ENCODE measurements around the gene GTF3C2.

GTF3C2 gene

DNA sequence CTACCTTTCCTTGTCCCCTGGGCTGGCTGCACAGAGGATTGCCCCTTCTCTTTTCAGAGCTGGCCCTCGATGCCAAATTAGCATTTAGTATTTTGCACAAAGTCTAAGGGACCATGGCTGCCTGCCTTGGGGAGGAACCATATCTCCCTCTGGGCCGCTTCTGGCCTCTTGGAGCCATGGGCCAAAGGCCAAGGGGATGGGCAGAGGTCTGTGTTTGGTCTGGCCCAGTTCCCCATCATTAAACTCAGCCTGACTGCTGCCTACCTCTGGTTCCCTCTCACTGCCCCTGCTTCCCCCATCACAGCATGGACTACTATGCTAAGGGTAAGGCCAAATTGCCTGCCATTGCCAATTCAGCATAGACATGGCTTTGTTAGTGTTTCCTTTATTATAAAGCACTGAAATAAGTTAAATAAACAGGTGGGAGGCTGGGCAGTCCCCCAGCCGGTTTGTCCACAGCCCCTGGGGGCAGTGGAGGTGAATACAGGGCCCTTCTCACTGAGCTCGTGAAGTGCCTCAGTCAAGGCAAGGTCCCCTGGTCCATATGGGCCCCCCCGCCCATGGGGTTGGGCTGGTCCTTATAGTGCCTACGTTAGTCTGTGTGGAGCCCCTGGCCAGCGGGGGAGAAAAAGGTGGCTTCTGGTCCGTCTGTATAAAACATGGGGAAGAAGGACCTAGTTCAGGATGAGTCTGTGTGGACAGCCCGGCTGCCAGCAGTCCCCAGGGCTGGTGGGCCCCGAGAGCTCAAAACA, 20.5 kb upstream of the GTF3C2 start:
- TF ChIP-seq, protein P1, sequence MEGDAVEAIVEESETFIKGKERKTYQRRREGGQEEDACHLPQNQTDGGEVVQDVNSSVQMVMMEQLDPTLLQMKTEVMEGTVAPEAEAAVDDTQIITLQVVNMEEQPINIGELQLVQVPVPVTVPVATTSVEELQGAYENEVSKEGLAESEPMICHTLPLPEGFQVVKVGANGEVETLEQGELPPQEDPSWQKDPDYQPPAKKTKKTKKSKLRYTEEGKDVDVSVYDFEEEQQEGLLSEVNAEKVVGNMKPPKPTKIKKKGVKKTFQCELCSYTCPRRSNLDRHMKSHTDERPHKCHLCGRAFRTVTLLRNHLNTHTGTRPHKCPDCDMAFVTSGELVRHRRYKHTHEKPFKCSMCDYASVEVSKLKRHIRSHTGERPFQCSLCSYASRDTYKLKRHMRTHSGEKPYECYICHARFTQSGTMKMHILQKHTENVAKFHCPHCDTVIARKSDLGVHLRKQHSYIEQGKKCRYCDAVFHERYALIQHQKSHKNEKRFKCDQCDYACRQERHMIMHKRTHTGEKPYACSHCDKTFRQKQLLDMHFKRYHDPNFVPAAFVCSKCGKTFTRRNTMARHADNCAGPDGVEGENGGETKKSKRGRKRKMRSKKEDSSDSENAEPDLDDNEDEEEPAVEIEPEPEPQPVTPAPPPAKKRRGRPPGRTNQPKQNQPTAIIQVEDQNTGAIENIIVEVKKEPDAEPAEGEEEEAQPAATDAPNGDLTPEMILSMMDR (IDR thresholded peaks at IDR 0.05), result no peak

DNA sequence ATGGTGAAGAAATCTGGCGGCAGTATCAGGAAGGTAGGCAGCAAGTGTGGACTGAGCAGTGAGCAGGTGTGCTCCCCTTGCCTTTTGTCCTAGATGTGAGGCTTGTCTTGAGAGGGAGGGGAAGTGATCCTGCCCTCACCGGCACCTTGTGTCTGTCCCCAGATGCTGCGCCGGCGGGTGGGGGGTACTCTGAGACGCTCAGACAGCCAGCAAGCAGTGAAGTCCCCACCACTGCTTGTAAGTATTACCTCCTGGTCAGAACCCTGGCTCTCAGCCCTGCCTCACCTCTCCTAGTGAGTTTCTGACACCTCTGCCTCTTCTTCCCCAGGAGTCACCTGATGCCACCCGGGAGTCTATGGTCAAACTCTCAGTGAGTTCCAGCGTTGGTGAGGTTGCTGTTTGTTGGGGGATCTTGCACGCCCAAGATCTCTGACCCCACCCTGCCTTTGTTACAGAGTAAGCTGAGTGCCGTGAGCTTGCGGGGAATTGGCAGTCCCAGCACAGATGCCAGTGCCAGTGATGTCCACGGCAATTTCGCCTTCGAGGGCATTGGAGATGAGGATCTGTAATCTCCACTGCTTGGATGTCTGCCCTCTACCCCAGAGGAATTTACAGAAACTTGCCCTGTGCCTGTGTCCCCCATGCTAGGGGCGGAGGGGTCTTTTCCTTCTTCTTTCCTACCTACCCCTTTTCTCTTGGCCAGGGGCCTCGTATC, 19.7 kb upstream of the GTF3C2 start:
- TF ChIP-seq, protein P1 (IDR thresholded peaks at IDR 0.05), result no peak

DNA sequence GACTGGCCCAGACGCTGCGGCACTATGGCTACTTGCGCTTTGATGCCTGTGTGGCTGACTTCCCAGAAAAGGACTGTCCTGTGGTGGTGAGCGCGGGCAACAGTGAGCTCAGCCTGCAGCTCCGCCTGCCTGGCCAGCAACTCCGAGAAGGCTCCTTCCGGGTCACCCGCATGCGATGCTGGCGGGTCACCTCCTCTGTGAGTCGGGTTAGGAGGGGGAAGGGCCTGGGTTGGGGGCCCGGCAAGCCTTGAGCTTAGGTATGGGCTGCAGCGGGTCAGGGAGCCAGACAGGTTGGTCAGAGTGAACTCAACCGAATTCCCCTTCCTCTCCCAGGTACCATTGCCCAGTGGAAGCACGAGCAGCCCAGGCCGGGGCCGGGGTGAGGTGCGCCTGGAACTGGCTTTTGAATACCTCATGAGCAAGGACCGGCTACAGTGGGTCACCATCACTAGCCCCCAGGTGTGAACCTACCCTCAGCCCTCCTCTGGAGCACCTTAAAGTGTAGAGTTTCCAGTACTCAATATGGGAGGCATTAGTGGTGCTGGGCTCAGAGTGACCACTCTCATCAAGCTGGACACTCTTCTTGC, 19.0 kb upstream of the GTF3C2 start:
- TF ChIP-seq, protein P1 (IDR thresholded peaks at IDR 0.05), result no peak

DNA sequence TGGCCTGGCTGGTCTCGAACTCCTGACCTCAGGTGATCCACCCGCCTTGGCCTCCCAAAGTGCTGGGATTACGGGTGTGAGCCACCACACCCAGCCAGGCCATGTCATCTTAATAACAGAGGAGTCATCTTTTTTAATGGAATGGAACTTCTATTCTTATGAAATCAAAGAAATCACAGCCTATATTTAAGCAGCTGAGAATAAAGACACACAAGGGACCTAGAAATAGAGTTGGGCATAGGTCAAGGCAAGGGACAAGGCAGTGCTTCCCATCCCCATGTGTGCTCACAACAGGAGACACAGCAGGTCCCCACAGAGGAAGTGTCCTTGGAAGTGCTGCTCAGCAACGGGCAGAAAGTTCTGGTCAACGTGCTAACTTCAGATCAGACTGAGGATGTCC, 17.0 kb upstream of the GTF3C2 start:
- TF ChIP-seq, protein P1 (IDR thresholded peaks at IDR 0.05), result no peak

DNA sequence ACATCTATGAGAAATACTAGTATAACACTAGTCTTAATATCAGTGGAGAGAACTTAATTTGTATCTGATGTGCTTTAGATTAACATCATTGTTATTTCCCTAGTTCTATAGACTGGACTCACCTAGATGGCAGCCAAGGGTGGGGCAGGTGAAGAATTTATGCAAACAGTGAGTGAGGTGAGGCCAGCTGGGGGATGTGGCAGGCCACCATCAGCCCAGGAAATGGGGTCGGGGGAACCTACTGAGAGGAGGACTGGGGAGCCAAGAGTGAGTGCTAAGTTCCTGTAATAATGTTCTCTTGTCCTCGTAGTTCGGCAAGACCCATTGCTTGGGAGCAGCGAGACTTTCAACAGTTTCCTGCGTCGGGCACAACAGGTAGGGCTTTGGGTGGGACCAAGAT, 16.4 kb upstream of the GTF3C2 start:
- TF ChIP-seq, protein P1 (IDR thresholded peaks at IDR 0.05), result no peak

DNA sequence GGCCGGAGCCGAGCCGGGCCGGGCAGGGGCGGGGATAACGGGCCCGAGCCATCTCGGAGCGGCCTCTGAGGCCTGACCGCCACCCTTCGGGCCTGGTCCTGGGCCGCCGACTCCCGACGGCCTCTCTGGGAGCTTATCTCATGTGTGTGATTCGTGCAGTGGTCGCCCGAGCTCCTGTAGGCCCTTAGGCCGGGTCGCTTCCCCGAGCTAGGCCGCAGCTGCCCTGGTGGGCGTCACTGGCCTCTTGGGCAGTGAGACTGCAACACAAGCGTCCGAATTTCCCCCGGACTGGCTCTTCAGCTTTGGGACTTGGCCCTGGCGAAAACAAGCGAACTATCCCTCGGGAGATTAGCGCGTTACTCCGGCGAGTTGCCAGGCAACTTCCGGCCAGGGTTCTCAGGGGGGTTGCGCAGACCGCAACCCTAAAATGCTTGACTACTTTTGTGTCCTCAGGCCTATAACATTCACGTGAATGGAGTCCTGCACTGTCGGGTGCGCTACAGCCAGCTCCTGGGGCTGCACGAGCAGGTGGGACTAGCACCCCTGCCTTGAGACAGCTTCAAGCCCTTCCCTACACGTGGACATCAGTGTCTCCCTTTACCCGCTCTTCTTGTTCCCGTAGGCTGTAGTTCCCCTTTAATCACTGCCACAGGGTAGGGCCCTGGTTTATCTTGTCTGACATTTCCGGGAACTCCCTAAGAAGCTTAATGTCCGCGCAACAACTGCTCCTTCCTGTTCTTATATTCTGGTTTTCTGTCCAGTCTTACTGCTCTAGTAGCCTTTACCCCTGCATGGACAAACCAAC, 14.5 kb upstream of the GTF3C2 start:
- TF ChIP-seq, protein P1 (IDR thresholded peaks at IDR 0.05), result no peak

Data from LNCAP (cell line).